Tibial nerve (tissue), 4 donors: ENCODE data around the gene PTGES2. TPM values are rescaled to one million over a fixed set of nuclear protein-coding genes. Genes with fewer than 3 reads are reported as not detected.

ENCODE experiments used
- DNase-seq, 2 donors: peaks; one replicate each; pipeline ENCODE4 v3.0.0-alpha.2; 2019; ENCODE audit warnings: low spot score in 2 of 2
- H3K27ac ChIP-seq, 4 donors: fragments of 200-600 bp; sonication (generic) in 3 of 4; one replicate each; pipeline ENCODE4 v1.5.1; 2017 to 2019; ENCODE audit warnings: mild to moderate bottlenecking in 1 of 4
- H3K27me3 ChIP-seq, 2 donors: fragments of 200-600 bp; sonication (generic) in 1 of 2; one replicate each; pipeline versions ENCODE4 v1.5.1 to v1.6.0; 2017 to 2019
- H3K36me3 ChIP-seq, 3 donors: fragments of 200-600 bp; sonication (generic); one replicate each; pipeline ENCODE4 v1.5.1; 2018 to 2019
- H3K4me1 ChIP-seq, 4 donors: fragments of 200-600 bp; sonication (generic) in 3 of 4; one replicate each; pipeline ENCODE4 v1.5.1; 2017 to 2019
- H3K4me3 ChIP-seq, 4 donors: fragments of 200-600 bp; sonication (generic) in 3 of 4; one replicate each; pipeline ENCODE4 v1.5.1; 2017 to 2019; ENCODE audit warnings: mild to moderate bottlenecking in 1 of 4, moderate library complexity in 1 of 4
- H3K9me3 ChIP-seq, 4 donors: fragments of 200-600 bp; sonication (generic) in 3 of 4; one replicate each; pipeline ENCODE4 v1.5.1; 2017 to 2019
- EP300 ChIP-seq, 2 donors: sonication (generic); formaldehyde crosslinking; IDR thresholded peaks; one replicate each; pipeline ENCODE4 v1.6.1; 2017; ENCODE audit warnings: antibody characterized with exemption in 2 of 2, mild to moderate bottlenecking in 1 of 2
- POLR2A ChIP-seq, 2 donors: fragments of 450-650 bp; IDR thresholded peaks; one replicate each; pipeline ENCODE4 v1.6.1; 2017; ENCODE audit warnings: antibody characterized with exemption in 2 of 2, mild to moderate bottlenecking in 2 of 2, moderate library complexity in 2 of 2
- WGBS, 2 donors: methylation state at CpG; one replicate each; pipeline ENCODE4 v1.1.5; 2018; 5-methylcytosine and 5-hydroxymethylcytosine counted together
- total RNA-seq, 4 donors: library from RNA; depleted of rRNA; stranded (reverse); fragments of >200 nt; gene quantifications; one replicate each; pipeline ENCODE4 v1.1.0, GENCODE V29; 2016
- TF ChIP-seq, protein P1 (sequence below), 5 experiments: fragments of 200-600 bp in 3 of 5; fragments of 450-650 bp in 2 of 5; sonication (generic) in 3 of 5; IDR thresholded peaks; one replicate each; pipeline ENCODE4 v1.5.1; 2016 to 2019; ENCODE audit warnings: antibody characterized with exemption in 5 of 5, mild to moderate bottlenecking in 3 of 5, moderate library complexity in 2 of 5

PTGES2 gene
- total RNA-seq, 4 donors from 2014 or later = 68.9 to 180 (median 74.7) TPM

DNA sequence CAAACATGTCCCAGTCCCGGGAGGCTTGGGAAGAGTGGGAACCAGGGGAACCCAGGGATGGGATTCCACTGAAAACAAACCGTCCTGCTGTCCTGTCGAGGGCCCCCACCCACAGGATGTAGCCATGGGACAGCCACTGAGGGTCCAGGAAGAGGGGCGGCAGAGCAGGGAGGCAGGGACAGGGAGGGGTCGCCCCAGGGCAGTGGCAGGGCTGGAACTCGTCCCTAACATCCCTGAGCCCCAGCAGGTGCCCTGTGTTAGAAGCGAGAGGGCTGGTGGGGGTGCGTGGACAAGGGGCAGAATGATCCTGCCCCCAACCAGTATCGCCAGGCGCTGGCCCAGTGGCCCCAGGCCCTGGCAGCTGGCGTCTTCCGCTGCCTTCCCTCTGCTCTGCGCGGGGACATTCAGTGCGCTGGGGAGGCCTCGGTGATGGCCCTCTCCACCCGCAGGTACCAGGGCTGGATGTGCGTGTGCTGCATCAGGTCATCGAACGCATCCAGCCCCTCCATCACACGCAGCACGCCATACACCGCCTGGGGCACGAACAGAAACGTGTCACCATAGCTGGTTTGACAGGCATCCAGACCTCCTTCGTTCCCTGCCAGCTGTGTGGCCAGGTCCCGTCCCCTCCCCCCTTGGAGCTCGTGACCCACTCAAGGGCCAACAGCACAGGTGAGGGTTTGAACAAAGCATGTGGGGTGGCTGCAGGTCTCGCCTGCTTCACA, 6.6 kb downstream of the PTGES2 start:
- peaks cover 0 to 27% (median 11%) of the 10 kb centered on the region in 4 donors for H3K4me1 ChIP-seq
- TF ChIP-seq EP300 (IDR thresholded peaks at IDR 0.05) = no peak
- TF ChIP-seq POLR2A (IDR thresholded peaks at IDR 0.05) = no peak
- TF ChIP-seq, protein P1, sequence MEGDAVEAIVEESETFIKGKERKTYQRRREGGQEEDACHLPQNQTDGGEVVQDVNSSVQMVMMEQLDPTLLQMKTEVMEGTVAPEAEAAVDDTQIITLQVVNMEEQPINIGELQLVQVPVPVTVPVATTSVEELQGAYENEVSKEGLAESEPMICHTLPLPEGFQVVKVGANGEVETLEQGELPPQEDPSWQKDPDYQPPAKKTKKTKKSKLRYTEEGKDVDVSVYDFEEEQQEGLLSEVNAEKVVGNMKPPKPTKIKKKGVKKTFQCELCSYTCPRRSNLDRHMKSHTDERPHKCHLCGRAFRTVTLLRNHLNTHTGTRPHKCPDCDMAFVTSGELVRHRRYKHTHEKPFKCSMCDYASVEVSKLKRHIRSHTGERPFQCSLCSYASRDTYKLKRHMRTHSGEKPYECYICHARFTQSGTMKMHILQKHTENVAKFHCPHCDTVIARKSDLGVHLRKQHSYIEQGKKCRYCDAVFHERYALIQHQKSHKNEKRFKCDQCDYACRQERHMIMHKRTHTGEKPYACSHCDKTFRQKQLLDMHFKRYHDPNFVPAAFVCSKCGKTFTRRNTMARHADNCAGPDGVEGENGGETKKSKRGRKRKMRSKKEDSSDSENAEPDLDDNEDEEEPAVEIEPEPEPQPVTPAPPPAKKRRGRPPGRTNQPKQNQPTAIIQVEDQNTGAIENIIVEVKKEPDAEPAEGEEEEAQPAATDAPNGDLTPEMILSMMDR (IDR thresholded peaks at IDR 0.05) = no peak
- no peaks in the 10 kb centered on the region for H3K27me3 ChIP-seq
- 82% methylated on average over 15 to 29 of the region's 29 CpGs for WGBS, 2 donors
- peaks cover 0 to 57% (median 0%) of the 10 kb centered on the region in 3 donors for H3K36me3 ChIP-seq
- no peak for DNase-seq
- no peak overlapping the region for H3K4me3 ChIP-seq
- H3K9me3 ChIP-seq = no peaks in the 10 kb centered on the region
- no peak overlapping the region for H3K27ac ChIP-seq

DNA sequence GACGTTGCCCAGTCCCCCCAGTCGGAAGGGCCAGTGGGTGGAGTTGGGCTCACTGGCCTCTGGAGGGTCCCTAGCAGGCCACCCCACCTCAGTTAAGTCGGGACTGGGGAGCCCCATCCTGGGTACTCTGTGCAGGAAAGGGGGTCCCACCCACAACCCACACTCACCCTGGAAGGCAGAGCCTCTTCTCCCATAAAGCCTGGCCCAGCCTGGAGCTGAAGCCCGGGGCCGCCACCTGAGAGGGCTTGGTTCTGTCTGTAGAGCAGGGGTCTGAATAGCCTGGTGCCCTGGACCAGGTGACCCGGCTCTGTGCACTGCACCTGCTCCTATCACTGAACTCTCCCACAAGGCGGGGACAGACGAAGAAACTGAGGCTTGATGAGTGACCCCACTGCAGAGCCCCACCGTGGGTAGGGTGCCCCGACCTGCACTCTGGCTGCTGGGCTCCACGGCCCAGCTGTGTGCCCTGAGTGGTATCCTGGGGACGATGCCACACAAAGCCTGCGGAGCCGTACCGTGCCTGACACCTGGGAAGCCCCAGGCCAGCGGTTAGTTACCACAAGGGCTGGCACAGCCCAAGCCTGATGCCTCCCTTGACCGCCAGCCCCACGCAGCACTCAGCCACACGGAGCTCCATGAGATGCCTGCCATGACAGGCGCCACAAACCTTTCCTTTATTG, 7.3 kb downstream of the PTGES2 start:
- no peak for DNase-seq

DNA sequence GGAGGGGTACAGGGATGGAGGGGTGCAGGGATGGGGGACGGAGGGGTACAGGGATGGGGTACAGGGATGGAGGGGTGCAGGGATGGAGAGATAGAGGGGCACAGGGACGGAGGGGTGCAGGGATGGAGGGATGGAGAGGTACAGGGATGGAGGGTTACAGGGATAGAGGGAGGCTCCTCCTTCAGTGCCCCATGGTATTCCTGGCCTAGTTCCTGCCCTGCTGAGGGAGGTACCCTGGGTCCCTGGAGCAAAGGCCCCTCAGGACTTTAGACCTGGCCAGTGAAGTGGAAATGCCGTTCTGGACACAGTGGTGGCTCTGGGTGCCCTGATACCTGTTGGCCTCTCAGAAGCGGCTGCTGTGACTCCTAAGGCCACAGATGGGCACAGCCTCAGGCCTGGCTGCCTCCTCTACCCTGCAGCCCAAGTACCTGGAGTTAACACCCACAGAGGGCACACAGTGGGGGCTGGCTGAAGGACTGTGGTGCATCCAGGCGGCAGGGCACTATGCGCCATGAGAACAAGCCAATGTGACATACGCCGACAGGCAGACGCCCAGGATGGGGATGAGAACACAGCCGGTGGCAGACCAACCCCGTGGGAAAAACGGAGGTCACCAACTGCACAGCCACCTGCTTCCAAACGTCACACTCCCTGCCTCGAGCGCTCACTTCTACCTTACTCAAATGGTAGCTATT, 8.4 kb downstream of the PTGES2 start:
- no peak for DNase-seq

More for the DNA sequence above, 7.3 kb downstream of the PTGES2 start:
- WGBS, 2 donors = 77 to 84% methylated on average over 18 to 19 of the region's 20 CpGs
- no peaks in the 10 kb centered on the region for H3K9me3 ChIP-seq
- no peaks in the 10 kb centered on the region for H3K27me3 ChIP-seq
- H3K27ac ChIP-seq = no peak overlapping the region
- TF ChIP-seq, protein P1 (IDR thresholded peaks at IDR 0.05) = no peak
- TF ChIP-seq EP300 (IDR thresholded peaks at IDR 0.05) (no peak), POLR2A (IDR thresholded peaks at IDR 0.05) (no peak)
- H3K36me3 ChIP-seq = peaks cover 0 to 63% (median 0%) of the 10 kb centered on the region in 3 donors
- H3K4me3 ChIP-seq = no peak overlapping the region
- peaks cover 0 to 20% (median 6%) of the 10 kb centered on the region in 4 donors for H3K4me1 ChIP-seq

DNA sequence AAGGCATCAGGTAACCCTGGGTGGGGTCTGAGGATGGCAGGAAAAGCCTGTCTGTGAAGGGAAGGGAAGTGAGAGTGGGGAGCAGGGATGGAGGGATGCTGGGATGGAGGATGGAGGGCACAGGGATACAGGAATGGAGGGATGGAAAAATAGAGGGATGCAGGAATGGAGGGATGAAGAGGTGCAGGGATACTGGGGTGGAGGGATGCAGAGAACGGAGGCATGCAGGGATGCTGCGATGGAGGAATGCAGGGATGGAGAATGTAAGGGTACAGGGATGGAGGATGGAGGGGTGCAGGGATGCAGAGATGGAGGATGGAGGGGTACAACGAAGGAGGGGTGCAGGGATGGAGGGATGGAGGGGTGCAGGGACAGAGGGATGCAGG, 9.1 kb downstream of the PTGES2 start:
- Histone ChIP-seq H3K4me3 (no peak overlapping the region), H3K27ac (no peak overlapping the region), H3K4me1 (peaks cover 0 to 11% (median 5%) of the 10 kb centered on the region in 4 donors), H3K36me3 (peaks cover 0 to 63% (median 0%) of the 10 kb centered on the region in 3 donors), H3K27me3 (no peaks in the 10 kb centered on the region), H3K9me3 (no peaks in the 10 kb centered on the region)
- TF ChIP-seq POLR2A (IDR thresholded peaks at IDR 0.05) = no peak
- TF ChIP-seq, protein P1 (IDR thresholded peaks at IDR 0.05) = no peak
- no peak for TF ChIP-seq EP300 (IDR thresholded peaks at IDR 0.05)
- no peak for DNase-seq
- 46% methylated on average over 3 of the region's 3 CpGs for WGBS, 2 donors

More for the DNA sequence above, 8.4 kb downstream of the PTGES2 start:
- Histone ChIP-seq H3K27ac (no peak overlapping the region), H3K9me3 (no peaks in the 10 kb centered on the region), H3K36me3 (peaks cover 0 to 63% (median 0%) of the 10 kb centered on the region in 3 donors), H3K27me3 (no peaks in the 10 kb centered on the region), H3K4me3 (no peak overlapping the region), H3K4me1 (peaks cover 0 to 11% (median 5%) of the 10 kb centered on the region in 4 donors)
- WGBS, 2 donors = 69 to 73% methylated on average over 13 to 15 of the region's 15 CpGs
- TF ChIP-seq EP300 (IDR thresholded peaks at IDR 0.05) (no peak), POLR2A (IDR thresholded peaks at IDR 0.05) (no peak)
- TF ChIP-seq, protein P1 (IDR thresholded peaks at IDR 0.05) = no peak
